Measurements from ENCODE around the gene PTPN1. TPM values are rescaled to one million over a fixed set of nuclear protein-coding genes. Genes with fewer than 3 reads are reported as not detected.

Gene PTPN1
- total and polyA plus RNA-seq, 2 of the 13 experiments (the other 11 are each of a cell fraction or from before 2014, with no cell fraction given), result 17.7 to 37.2 TPM

DNA sequence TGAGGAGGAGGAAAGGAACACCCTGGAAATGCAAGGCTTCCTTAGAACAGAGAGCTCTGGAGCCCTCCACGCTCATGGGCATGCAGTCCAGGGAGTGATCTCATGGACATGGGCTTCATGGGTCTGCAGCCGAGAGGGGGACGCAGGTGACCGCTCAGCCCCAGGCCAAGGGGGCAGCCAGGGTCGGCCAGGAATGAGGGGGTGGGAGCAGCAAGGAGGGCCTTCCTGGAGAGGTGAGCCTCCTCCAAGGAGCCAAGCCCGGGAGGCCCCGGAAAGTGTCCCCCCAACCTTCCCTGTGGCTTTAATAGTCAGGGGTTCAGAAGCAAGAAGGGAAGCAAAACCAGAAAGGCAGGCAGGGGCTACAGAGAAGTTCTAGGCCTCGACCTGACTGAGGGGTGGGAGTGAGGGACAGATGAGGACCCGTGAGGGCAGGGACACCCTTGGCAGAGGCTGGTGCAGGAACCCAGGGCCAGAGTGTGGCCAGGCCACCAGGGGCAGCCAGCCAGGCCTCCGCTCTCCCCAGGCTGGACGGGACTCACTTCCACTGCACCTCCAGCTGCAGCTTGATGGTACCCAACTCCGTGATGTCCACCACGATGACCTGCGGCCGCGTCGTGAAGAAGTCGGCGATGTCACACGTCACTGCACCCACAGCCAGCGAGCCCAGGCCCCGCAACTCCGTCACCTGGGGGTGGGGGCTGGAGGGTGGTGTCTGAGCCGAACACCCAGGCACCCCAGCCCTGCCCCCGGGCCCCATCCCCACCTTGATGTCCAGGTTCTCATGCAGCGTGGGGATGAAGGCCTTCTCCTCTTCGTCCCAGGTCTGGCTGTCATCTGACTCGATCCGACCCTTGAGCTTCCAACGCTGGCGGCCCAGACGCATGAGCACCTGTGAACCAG is 97.9 kb downstream of the PTPN1 start:
- 56% methylated on average over 28 of the region's 32 CpGs for WGBS (ENCODE audit: low lambda C conversion rate)
- Histone ChIP-seq H3K36me3 (replicated peaks in 1 of 2; ENCODE audit: control insufficient read depth in 1 of 2, insufficient read depth in 2 of 2, low read length in 2 of 2) (no peaks in the 10 kb centered on the region), H3K79me2 (ENCODE audit: insufficient read depth, low read length) (no peaks in the 10 kb centered on the region), H3K4me3 (replicated peaks in 1 of 3; ENCODE audit: insufficient read depth in 1 of 3, low read depth in 2 of 3, low read length in 3 of 3) (no peak overlapping the region), H4K20me1 (ENCODE audit: insufficient read depth, low read length) (no peaks in the 10 kb centered on the region), H3K27ac (ENCODE audit: extremely low read length, insufficient read depth, low read length) (no peak overlapping the region), H3K4me2 (ENCODE audit: low read depth, low read length) (no peak overlapping the region), H3K9me3 (ENCODE audit: low read length) (no peaks in the 10 kb centered on the region), H2AFZ (ENCODE audit: low read length) (no peak overlapping the region), H3K4me1 (ENCODE audit: insufficient read depth, low read length) (no peaks in the 10 kb centered on the region; the same call in 1 of the 2 replicates), H3K9ac (ENCODE audit: insufficient read depth, low read depth, low read length) (no peak overlapping the region), H3K27me3 (ENCODE audit: control insufficient read depth in 1 of 2, insufficient read depth in 2 of 2, low read length in 2 of 2) (peaks cover 9 to 14% of the 10 kb centered on the region in 2 experiments; a peak in 2 of 5 replicates)
- ChIA-PET POLR2A (no interaction called here), CTCF (ENCODE audit: low intra/inter-chr PET ratio, low total read pairs) (no interaction called here)
- no peak for TF ChIP-seq FIP1L1 (IDR thresholded peaks at IDR 0.05; ENCODE audit: borderline replicate concordance, insufficient read depth, low read depth, low read length)
- 0 out of 2 replicates have a peak, but pooled peaks have one; percentile 20 for TF ChIP-seq CREB1 (IDR thresholded peaks at IDR 0.05)
- no peak for TF ChIP-seq CREB1 (CRISPR knock-in tag; IDR thresholded peaks at IDR 0.05)
- in situ Hi-C loops (cut with HindIII; ENCODE audit: extremely low pct_ligation_motif_present, low pct_unique_long_range_greater_than_20kb) (no loop called here), intact Hi-C loops (cut with micrococcal nuclease; ENCODE audit: unreplicated experiment) (no loop called here)
- no TSS peak for BruUV-seq (replicated peaks)
- ATAC-seq (peak; percentile 32), FAIRE-seq (no peak), DNase-seq (ENCODE audit: low spot score) (no peak)

DNA sequence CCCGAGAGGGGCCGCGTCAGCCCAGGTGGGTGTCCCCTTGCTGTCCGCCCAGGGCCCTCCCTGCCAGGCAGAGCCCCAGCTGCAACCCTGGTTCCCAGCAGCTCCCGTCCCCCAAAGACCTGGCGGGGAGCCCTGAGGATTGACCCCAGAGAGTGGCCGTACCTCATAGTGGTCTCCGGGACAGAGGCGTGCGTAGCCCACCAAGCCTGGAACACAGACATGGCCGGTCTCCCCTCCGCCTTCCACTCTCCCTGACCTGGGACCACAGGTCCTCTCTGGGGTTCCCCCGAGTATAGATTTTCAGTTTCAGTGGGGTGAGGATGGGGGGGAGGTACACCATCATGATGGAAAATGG is 98.5 kb downstream of the PTPN1 start:
- ChIA-PET CTCF (ENCODE audit: low intra/inter-chr PET ratio, low total read pairs) (no interaction called here), POLR2A (no interaction called here)
- no peak for FAIRE-seq
- no peak for ATAC-seq
- Histone ChIP-seq H3K36me3 (replicated peaks in 1 of 2; ENCODE audit: control insufficient read depth in 1 of 2, insufficient read depth in 2 of 2, low read length in 2 of 2) (no peaks in the 10 kb centered on the region), H3K9me3 (ENCODE audit: low read length) (no peaks in the 10 kb centered on the region), H3K4me2 (ENCODE audit: low read depth, low read length) (no peak overlapping the region), H2AFZ (ENCODE audit: low read length) (no peak overlapping the region), H3K79me2 (ENCODE audit: insufficient read depth, low read length) (no peaks in the 10 kb centered on the region), H3K4me3 (replicated peaks in 1 of 3; ENCODE audit: insufficient read depth in 1 of 3, low read depth in 2 of 3, low read length in 3 of 3) (no peak overlapping the region), H4K20me1 (ENCODE audit: insufficient read depth, low read length) (no peaks in the 10 kb centered on the region), H3K9ac (ENCODE audit: insufficient read depth, low read depth, low read length) (no peak overlapping the region), H3K27ac (ENCODE audit: extremely low read length, insufficient read depth, low read length) (no peak overlapping the region), H3K27me3 (ENCODE audit: control insufficient read depth in 1 of 2, insufficient read depth in 2 of 2, low read length in 2 of 2) (peaks cover 9 to 11% of the 10 kb centered on the region in 2 experiments; a peak in 2 of 5 replicates), H3K4me1 (ENCODE audit: insufficient read depth, low read length) (no peaks in the 10 kb centered on the region; the same call in 1 of the 2 replicates)
- in situ Hi-C loops (cut with HindIII; ENCODE audit: extremely low pct_ligation_motif_present, low pct_unique_long_range_greater_than_20kb), result no loop called here
- DNase-seq (ENCODE audit: low spot score), result no peak
- no TSS peak for BruUV-seq (replicated peaks)
- WGBS (ENCODE audit: low lambda C conversion rate), result 70% methylated on average over 13 of the region's 13 CpGs
- intact Hi-C loops (cut with micrococcal nuclease; ENCODE audit: unreplicated experiment), result no loop called here
- TF ChIP-seq ZFP36L2 (CRISPR knock-in tag; IDR thresholded peaks at IDR 0.05), result no peak
- TF ChIP-seq, protein P1, sequence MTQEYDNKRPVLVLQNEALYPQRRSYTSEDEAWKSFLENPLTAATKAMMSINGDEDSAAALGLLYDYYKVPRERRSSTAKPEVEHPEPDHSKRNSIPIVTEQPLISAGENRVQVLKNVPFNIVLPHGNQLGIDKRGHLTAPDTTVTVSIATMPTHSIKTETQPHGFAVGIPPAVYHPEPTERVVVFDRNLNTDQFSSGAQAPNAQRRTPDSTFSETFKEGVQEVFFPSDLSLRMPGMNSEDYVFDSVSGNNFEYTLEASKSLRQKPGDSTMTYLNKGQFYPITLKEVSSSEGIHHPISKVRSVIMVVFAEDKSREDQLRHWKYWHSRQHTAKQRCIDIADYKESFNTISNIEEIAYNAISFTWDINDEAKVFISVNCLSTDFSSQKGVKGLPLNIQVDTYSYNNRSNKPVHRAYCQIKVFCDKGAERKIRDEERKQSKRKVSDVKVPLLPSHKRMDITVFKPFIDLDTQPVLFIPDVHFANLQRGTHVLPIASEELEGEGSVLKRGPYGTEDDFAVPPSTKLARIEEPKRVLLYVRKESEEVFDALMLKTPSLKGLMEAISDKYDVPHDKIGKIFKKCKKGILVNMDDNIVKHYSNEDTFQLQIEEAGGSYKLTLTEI (CRISPR knock-in tag; conservative IDR thresholded peaks at IDR 0.05), result no peak
- no peak for TF ChIP-seq ZNF678 (CRISPR knock-in tag; IDR thresholded peaks at IDR 0.05)
- TF ChIP-seq ZKSCAN8 (CRISPR knock-in tag; IDR thresholded peaks at IDR 0.05; ENCODE audit: borderline replicate concordance), result no peak
- no peak for TF ChIP-seq KLF13 (CRISPR knock-in tag; IDR thresholded peaks at IDR 0.05)
- no peak for TF ChIP-seq NBN (conservative IDR thresholded peaks at IDR 0.05)
- TF ChIP-seq, protein P2, sequence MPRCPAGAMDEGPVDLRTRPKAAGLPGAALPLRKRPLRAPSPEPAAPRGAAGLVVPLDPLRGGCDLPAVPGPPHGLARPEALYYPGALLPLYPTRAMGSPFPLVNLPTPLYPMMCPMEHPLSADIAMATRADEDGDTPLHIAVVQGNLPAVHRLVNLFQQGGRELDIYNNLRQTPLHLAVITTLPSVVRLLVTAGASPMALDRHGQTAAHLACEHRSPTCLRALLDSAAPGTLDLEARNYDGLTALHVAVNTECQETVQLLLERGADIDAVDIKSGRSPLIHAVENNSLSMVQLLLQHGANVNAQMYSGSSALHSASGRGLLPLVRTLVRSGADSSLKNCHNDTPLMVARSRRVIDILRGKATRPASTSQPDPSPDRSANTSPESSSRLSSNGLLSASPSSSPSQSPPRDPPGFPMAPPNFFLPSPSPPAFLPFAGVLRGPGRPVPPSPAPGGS (CRISPR knock-in tag; IDR thresholded peaks at IDR 0.05), result no peak
- TF ChIP-seq ZNF296 (CRISPR knock-in tag; conservative IDR thresholded peaks at IDR 0.05), result no peak
- no peak for TF ChIP-seq ZNF703 (CRISPR knock-in tag; IDR thresholded peaks at IDR 0.05; ENCODE audit: borderline replicate concordance)
- TF ChIP-seq, protein P3, sequence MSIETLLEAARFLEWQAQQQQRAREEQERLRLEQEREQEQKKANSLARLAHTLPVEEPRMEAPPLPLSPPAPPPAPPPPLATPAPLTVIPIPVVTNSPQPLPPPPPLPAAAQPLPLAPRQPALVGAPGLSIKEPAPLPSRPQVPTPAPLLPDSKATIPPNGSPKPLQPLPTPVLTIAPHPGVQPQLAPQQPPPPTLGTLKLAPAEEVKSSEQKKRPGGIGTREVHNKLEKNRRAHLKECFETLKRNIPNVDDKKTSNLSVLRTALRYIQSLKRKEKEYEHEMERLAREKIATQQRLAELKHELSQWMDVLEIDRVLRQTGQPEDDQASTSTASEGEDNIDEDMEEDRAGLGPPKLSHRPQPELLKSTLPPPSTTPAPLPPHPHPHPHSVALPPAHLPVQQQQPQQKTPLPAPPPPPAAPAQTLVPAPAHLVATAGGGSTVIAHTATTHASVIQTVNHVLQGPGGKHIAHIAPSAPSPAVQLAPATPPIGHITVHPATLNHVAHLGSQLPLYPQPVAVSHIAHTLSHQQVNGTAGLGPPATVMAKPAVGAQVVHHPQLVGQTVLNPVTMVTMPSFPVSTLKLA (IDR thresholded peaks at IDR 0.05), result no peak
- no peak for TF ChIP-seq ZNF607 (CRISPR knock-in tag; IDR thresholded peaks at IDR 0.05; ENCODE audit: borderline replicate concordance)
